ENCODE measurements around the gene TP53. TPM values are rescaled to one million over a fixed set of nuclear protein-coding genes. Genes with fewer than 3 reads are reported as not detected.

TP53 gene
- polyA plus RNA-seq, 3 donors from 2014 or later: 17.0 to 39.7 (median 18.7) TPM

DNA sequence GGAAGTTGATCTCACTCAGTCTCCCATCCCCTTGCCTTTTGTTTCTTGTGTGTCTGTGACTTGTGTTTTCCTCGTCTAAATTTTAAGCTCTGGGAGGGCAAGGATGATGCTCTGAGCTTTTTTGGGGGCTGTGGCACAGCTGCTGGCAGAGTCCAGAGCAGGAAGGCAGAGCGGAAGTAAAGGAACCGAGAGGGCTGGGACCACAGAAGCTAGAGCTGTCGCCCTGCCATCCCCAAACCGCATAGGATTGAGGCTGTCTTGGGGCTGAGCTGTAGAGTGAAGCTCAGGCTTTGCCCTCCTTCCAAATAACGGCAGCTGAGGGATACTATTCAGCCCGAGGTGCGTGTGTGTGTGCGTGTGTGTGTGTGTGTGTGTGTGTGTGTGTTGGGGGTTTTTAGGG lies 26.5 kb upstream of the TP53 start:
- Mint-ChIP-seq H3K4me3 (no peak overlapping the region), H3K27ac (no peak overlapping the region), H3K9me3 (peaks cover 0 to 2% (median 0%) of the 10 kb centered on the region in 6 donors), H3K4me1 (peaks cover 18% of the 10 kb centered on the region in 2 donors), H3K27me3 (ENCODE audit: low read depth in 3 of 3) (peaks cover 14 to 35% (median 26%) of the 10 kb centered on the region in 3 donors), H3K36me3 (no peaks in the 10 kb centered on the region)
- DNase-seq: no peak

DNA sequence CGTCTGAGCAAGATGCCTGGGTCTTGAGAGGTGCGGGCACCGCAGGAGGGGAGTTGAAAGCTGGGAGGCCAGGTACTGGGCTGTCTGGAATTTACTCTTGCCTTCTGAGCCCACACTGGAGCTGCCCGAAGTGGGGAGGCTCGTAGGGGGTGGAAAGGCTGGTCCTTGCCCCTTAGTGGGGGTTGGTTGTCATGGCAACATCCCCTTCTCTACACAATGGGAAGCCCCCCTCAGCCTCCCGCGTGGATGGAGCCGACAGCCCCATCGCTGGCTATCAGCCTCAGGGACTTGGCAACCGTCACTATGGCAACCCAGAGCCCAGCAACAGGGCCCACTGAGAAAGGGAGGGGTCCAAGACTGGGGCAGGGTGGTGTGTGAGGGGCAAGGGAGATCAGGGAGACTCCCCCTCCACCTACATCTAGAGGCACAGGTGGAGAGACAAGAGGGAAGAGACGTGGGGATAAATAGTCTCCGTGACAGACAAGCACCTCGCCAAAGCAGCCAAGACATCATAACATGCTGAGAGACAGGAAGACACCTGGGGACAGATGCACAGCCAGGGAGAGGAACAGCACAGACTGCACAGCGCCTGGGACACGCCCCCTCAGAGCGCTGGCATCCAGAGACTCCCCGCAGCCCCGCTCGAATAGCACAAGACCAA lies 25.0 kb upstream of the TP53 start:
- H3K4me3 Mint-ChIP-seq: no peak overlapping the region
- no peak for DNase-seq
- peaks cover 11 to 32% (median 24%) of the 10 kb centered on the region in 3 donors for H3K27me3 Mint-ChIP-seq (ENCODE audit: low read depth in 3 of 3)
- H3K4me1 Mint-ChIP-seq: peaks cover 10 to 16% of the 10 kb centered on the region in 2 donors
- peaks cover 0 to 2% (median 0%) of the 10 kb centered on the region in 6 donors for H3K9me3 Mint-ChIP-seq
- no peak overlapping the region for H3K27ac Mint-ChIP-seq
- H3K36me3 Mint-ChIP-seq: no peaks in the 10 kb centered on the region

DNA sequence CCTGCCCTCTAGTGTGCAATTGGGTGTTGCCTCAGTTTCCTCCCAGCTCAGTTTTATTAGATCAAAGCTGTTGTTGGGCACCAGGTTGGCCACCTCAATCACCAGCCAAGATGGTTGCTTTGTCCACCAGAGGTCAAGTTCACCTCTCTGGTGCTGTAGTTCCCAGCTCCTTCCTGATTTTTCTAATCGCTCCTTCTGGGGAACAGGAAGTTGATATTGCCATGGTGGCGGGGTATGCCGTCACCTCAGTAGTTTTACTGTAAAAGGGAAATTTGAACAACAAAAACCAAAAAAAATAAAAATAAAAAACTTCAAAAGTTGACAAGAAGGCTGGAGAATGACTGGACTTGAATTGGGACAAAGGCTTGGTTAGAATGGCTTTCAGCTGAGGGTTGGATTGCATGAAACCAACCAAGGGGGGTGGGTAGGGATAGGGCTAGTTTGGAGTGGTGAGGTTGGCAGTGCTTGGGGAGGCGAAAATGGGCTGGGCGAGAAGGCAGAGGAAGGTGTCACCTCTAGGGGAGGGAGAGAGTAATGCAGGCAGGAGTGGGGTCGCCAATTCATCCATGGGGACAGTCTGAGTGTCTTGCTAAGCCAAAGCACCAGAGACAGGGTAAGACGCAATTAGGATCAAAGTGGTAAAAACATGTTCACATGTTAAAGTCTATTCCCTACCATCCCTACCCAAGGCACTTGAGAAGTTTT lies 23.9 kb upstream of the TP53 start:
- Mint-ChIP-seq H3K4me3 (no peak overlapping the region), H3K4me1 (peaks cover 10 to 14% of the 10 kb centered on the region in 2 donors), H3K27ac (no peak overlapping the region), H3K27me3 (ENCODE audit: low read depth in 3 of 3) (peaks cover 11 to 30% (median 25%) of the 10 kb centered on the region in 3 donors), H3K9me3 (peaks cover 0 to 2% (median 0%) of the 10 kb centered on the region in 6 donors), H3K36me3 (no peaks in the 10 kb centered on the region)
- no peak for DNase-seq

DNA sequence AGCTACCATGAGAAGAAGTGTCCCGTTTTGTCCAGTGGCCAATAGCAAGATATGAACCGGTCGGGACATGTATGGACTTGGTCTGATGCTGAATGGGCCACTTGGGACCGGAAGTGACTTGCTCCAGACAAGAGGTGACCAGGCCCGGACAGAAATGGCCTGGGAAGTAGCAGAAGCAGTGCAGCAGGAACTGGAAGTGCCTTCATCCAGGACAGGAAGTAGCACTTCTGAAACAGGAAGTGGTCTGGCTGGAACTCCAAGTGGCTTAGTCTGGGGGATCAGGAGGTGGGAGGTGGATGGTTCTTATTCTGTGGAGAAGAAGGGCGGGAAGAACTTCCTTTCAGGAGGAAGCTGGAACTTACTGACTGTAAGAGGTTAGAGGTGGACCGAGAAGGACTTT lies 23.0 kb upstream of the TP53 start:
- no peak overlapping the region for H3K4me3 Mint-ChIP-seq
- no peak overlapping the region for H3K27ac Mint-ChIP-seq
- DNase-seq: no peak
- peaks cover 9 to 37% (median 24%) of the 10 kb centered on the region in 3 donors for H3K27me3 Mint-ChIP-seq (ENCODE audit: low read depth in 3 of 3)
- H3K4me1 Mint-ChIP-seq: peaks cover 15 to 18% of the 10 kb centered on the region in 2 donors
- H3K36me3 Mint-ChIP-seq: no peaks in the 10 kb centered on the region
- peaks cover 0 to 2% (median 0%) of the 10 kb centered on the region in 6 donors for H3K9me3 Mint-ChIP-seq

DNA sequence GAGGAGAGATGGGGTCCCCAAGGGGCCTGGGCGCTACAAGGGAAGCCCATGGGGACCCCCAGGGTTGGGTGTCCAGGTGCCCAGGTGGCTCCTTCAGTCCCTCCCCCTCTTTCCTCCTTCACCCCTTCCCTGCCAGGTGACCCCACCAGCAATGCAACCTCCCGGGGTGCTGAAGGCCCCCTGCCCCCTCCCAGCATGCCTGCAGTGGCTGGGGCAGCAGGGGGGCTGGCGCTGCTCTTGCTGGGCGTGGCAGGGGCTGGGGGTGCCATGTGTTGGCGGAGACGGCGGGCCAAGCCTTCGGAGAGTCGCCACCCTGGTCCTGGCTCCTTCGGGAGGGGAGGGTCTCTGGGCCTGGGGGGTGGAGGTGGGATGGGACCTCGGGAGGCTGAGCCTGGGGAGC lies 21.7 kb upstream of the TP53 start:
- Mint-ChIP-seq H3K9me3 (peaks cover 0 to 2% (median 0%) of the 10 kb centered on the region in 6 donors), H3K4me1 (peaks cover 23 to 25% of the 10 kb centered on the region in 2 donors), H3K36me3 (no peaks in the 10 kb centered on the region), H3K27me3 (ENCODE audit: low read depth in 3 of 3) (peaks cover 5 to 34% (median 26%) of the 10 kb centered on the region in 3 donors), H3K27ac (no peak overlapping the region), H3K4me3 (no peak overlapping the region)
- DNase-seq: no peak

DNA sequence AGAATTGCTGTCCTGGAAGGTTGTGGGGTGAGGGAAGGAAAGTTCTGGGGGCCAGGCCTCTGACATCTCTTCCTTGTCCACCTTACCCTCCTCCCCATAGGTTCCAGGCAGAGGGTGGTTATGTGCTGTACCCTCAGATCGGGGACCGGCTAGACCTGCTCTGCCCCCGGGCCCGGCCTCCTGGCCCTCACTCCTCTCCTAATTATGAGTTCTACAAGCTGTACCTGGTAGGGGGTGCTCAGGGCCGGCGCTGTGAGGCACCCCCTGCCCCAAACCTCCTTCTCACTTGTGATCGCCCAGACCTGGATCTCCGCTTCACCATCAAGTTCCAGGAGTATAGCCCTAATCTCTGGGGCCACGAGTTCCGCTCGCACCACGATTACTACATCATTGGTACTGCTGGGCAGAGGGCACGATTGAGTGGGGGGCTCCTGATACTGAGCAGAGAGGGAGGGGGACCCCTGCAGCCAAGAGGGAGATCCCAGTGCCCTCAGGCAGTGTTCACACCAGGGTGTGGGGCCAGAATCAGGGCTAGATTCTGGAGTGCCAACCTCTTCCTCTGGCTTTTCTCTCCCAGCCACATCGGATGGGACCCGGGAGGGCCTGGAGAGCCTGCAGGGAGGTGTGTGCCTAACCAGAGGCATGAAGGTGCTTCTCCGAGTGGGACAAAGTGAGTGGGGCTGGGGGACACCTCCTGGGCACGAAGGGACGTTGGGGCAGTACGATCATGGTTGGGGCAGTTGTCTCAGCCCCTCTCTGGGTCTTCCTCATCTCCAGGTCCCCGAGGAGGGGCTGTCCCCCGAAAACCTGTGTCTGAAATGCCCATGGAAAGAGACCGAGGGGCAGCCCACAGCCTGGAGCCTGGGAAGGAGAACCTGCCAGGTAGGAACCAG lies 20.8 kb upstream of the TP53 start:
- Mint-ChIP-seq H3K4me1 (peaks cover 28% of the 10 kb centered on the region in 2 donors), H3K36me3 (peaks cover 3 to 5% (median 3%) of the 10 kb centered on the region in 3 donors), H3K9me3 (peaks cover 0 to 2% (median 0%) of the 10 kb centered on the region in 6 donors), H3K4me3 (no peak overlapping the region), H3K27ac (no peak overlapping the region), H3K27me3 (ENCODE audit: low read depth in 3 of 3) (peaks cover 3 to 34% (median 24%) of the 10 kb centered on the region in 3 donors)
- no peak for DNase-seq

DNA sequence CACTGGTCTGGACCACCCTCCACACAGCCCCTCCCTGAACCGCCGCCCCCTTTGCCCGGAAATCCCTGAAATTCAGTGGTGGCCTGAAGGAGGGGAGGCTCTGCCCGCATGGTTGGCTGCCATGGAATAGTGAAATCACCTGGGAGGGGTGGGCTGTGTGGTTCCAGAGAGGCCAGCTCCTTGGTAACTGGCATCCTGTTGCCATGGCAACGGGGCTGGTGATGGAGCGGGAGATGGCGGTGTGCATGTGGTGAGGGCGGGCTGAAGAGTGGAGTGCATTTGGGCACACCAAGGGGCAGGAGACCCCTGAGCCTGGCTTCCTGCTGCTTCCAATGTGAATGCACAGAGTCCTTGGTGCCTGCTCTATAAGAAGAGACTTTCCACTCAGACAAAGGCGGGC lies 20.2 kb upstream of the TP53 start:
- Mint-ChIP-seq H3K4me3 (no peak overlapping the region), H3K4me1 (peaks cover 28% of the 10 kb centered on the region in 2 donors), H3K36me3 (peaks cover 3 to 9% (median 3%) of the 10 kb centered on the region in 3 donors), H3K27me3 (ENCODE audit: low read depth in 3 of 3) (peaks cover 3 to 30% (median 19%) of the 10 kb centered on the region in 3 donors), H3K27ac (no peak overlapping the region), H3K9me3 (peaks cover 0 to 2% (median 0%) of the 10 kb centered on the region in 6 donors)
- DNase-seq: no peak

DNA sequence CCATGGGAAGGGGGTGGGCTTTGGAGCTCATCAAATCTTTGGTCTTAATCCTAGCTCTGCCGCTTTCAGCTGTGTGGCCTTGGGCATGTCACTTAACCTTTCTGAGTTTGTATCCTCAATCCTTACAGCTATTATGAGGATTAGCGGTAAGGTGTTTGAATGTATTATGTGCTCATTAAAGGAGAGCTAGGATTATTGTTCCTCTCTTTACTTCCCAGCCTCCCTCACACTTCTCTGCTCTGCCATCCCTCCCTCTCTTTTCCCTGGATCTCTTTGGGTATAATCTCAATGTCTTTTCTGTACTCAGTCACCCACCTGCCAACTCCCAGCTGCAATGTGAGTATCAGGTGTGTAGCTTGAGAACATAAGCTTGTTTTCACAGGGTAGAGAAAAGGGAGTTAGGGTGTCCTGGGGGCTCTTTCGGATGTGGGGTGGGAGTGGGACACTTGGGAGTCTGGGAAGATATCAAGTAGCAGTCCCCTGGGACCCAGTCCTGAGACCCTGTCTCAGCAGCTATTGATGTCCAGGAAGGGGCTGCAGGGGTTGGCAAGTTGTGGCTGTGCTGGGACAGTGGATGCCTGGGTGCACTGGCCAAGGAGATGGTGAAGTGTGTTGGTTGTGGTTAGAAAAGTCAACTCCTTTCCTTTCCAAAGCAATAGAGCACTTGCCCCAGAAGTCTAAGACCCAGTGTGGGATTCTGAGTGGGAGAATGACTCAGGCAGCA lies 19.5 kb upstream of the TP53 start:
- Mint-ChIP-seq H3K36me3 (peaks cover 7 to 13% (median 10%) of the 10 kb centered on the region in 3 donors), H3K27me3 (ENCODE audit: low read depth in 3 of 3) (peaks cover 3 to 30% (median 16%) of the 10 kb centered on the region in 3 donors), H3K4me3 (peak overlapping the region in 2 of 5 donors; percentile 22 to 43), H3K9me3 (peaks cover 0 to 2% (median 0%) of the 10 kb centered on the region in 6 donors), H3K4me1 (peaks cover 28% of the 10 kb centered on the region in 2 donors), H3K27ac (peak overlapping the region in 1 of 6 donors; percentile 4)
- no peak for DNase-seq

DNA sequence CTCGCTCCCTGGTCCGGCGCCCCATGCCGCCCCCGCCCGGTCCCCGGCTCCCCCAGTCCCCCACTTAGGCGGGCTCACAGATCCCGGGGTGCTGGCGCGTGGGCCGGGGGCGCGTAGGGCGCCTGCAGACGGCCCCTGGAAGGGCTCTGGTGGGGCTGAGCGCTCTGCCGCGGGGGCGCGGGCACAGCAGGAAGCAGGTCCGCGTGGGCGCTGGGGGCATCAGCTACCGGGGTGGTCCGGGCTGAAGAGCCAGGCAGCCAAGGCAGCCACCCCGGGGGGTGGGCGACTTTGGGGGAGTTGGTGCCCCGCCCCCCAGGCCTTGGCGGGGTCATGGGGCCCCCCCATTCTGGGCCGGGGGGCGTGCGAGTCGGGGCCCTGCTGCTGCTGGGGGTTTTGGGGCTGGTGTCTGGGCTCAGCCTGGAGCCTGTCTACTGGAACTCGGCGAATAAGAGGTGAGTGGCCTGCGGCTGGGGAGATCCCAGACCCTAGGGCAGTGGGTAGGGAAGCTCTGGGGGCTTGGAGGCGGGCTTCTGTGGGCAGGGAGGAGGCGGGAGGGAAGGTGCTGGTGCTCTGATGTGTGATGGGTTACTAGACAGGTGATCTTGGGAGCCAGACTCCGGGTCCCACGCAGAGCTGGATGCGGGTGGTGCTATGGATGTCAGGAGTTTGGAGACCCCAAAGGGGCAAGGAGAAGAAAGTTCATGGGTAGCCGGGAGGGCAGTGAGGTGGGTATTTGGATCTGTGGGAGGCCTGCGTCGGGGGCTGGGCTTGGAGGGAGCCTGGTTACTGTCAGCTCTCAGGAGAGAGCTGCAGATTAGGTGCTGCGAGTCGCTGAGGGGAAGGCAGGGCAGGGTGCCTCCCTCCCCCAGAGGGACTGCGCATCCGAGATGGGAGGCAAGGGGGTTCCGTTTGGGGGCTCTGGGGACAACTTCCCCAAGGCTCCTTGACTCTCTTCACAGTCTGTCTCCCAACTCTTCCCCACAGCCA lies 18.3 kb upstream of the TP53 start:
- no peak for DNase-seq
- Mint-ChIP-seq H3K36me3 (peaks cover 13 to 21% (median 15%) of the 10 kb centered on the region in 3 donors), H3K27me3 (ENCODE audit: low read depth in 3 of 3) (peaks cover 8 to 27% (median 19%) of the 10 kb centered on the region in 3 donors), H3K9me3 (no peaks in the 10 kb centered on the region), H3K4me3 (peak overlapping the region in 3 of 5 donors; percentile 3 to 54 (median 18)), H3K4me1 (peaks cover 23 to 25% of the 10 kb centered on the region in 2 donors), H3K27ac (no peak overlapping the region)

DNA sequence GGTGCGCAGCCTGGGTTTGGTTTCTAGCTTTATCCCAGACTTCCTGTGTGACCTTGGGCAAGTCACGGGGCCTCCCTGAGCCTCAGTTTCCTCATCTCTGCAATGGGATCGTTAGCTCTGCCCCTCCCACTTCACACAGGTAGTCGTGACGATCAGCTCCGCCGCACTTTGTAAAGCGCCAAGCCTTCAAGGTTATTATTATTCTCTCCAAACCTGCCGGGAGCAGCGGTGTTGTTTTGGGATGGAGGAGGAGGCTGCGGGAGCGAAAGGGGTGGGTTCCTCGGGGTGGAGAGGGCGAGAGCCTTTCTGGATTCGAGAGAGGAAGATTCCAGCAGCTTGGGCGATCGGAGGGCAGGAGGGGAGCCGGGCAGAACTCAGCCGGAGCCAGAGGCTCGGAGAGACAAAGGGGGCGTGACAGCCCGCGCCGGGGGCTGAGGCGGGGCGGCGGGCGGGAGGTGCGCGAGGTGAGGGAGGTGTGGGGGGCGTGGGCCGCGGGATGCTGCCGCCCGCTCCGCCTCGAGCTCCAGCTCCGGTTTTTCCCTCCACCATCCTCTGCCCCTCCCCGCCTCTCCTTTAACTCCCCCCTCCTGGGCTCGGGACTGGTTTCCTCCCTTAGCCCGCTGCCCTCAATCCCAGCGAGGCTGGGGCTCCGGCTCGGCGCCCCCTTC lies 17.4 kb upstream of the TP53 start, which contains the start of gene EFNB3:
Gene EFNB3, plus strand, starts transcription at position 602 of the 668 bp plus-strand sequence. CDS start 397 bp downstream, outside the sequence.
- Mint-ChIP-seq H3K27ac (no peak within 1 kb of the TSS), H3K9me3 (no peaks in the 10 kb centered on the region), H3K27me3 (ENCODE audit: low read depth in 3 of 3) (peaks cover 10 to 20% (median 19%) of the 10 kb centered on the region in 3 donors), H3K4me3 (peak within 1 kb of the TSS; percentile 4 to 63 (median 48)), H3K4me1 (peaks cover 17 to 19% of the 10 kb centered on the region in 2 donors), H3K36me3 (peaks cover 16 to 23% (median 16%) of the 10 kb centered on the region in 3 donors)
- DNase-seq: no peak

DNA sequence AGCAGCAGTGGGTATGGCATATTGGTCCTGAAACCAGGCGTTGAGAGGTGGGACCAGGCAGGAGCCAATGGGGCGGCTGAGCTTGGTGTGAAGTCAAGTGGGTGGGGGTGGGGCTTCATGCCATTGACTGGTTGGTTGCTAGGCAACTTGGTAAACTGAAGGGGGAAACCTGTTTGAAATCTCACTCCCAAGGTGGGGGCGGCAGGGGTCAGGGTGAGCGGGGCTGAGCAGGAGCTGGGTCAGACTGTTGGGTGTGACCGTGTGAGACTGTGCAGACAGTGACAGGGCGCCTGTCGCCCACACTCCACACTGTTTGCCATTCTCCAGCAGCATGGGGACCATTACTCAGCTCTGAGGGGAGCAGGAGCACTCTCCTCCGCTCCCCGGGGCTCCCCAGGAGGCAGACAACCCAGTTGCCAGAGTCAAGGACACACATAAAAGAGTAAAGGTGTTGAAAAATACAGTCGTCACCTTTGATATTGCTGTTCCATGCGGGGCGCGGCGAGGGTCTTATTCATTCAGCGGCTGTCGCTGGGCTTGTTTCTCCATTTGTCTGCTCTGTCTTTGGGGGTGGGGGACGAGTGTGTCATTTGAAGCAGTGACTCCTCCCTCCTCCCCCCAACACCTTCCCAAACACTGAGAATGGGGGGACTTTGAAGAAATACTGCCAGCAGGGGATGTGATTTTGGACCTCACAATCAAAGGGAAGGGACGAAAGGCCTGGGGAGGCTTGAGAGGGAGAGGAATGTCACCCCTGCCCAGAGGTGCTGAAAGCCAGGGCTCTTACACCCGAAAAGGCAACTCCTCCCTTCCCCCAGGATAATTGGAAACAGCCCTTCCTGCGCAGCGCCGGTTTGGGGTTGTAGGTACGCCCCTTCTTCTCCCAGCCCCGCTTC lies 16.5 kb upstream of the TP53 start:
- Mint-ChIP-seq H3K27ac (no peak overlapping the region), H3K27me3 (ENCODE audit: low read depth in 3 of 3) (peaks cover 10 to 20% (median 19%) of the 10 kb centered on the region in 3 donors), H3K4me1 (peaks cover 17 to 19% of the 10 kb centered on the region in 2 donors)

More for the DNA sequence above, 16.5 kb upstream of the TP53 start:
- Mint-ChIP-seq H3K9me3 (no peaks in the 10 kb centered on the region), H3K4me3 (peak overlapping the region in 4 of 5 donors; percentile 4 to 42 (median 18)), H3K36me3 (peaks cover 16 to 23% (median 16%) of the 10 kb centered on the region in 3 donors)
- DNase-seq: peak in 2 of 3 donors; percentile 17

All from immature natural killer cell (primary cell).